HG02884 (cell line): ENCODE results near the gene B4GALT6.

Source experiments
- ATAC-seq: cut with Tn5 transposase; IDR thresholded peaks from one replicate; pipeline ENCODE4 v1.9.1; 2021; ENCODE audit warnings: mild to moderate bottlenecking, moderate library complexity; ENCODE audit not compliant: unreplicated experiment

Gene B4GALT6

GRCh38 chr18:31598021-31598805 is 86.2 kb downstream of the B4GALT6 start:
- no peak for ATAC-seq

- ATAC-seq = no peak
These were observed 88.1 kb downstream of the B4GALT6 start for GRCh38 chr18:31596081-31596872.

DNA sequence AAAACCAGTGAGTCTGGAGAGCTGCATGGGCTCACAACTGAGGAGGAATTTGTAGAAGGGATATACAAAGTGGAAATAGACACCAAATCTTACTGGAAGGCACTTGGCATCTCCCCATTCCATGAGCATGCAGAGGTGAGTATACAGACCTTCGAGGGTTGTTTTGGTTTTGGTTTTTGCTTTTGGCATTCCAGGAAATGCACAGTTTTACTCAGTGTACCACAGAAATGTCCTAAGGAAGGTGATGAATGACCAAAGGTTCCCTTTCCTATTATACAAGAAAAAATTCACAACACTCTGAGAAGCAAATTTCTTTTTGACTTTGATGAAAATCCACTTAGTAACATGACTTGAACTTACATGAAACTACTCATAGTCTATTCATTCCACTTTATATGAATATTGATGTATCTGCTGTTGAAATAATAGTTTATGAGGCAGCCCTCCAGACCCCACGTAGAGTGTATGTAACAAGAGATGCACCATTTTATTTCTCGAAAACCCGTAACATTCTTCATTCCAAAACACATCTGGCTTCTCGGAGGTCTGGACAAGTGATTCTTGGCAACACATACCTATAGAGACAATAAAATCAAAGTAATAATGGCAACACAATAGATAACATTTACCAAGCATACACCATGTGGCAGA is 89.1 kb downstream of the B4GALT6 start:
- ATAC-seq = no peak

DNA sequence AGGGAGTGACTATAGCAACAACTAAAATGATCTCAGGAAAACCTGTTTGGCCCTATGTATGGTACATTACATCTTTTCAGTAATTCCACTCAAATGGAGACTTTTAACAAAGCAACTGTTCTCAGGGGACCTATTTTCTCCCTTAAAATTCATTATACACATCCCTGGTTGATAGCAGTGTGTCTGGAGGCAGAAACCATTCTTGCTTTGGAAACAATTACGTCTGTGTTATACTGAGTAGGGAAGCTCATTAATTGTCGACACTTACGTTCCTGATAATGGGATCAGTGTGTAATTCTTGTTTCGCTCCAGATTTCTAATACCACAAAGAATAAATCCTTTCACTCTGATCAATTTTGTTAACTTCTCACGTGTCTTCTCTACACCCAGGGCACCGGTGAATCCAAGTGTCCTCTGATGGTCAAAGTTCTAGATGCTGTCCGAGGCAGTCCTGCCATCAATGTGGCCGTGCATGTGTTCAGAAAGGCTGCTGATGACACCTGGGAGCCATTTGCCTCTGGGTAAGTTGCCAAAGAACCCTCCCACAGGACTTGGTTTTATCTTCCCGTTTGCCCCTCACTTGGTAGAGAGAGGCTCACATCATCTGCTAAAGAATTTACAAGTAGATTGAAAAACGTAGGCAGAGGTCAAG is 91.7 kb downstream of the B4GALT6 start:
- no peak for ATAC-seq

- no peak for ATAC-seq
These were observed 92.8 kb downstream of the B4GALT6 start, which contains the start of gene TTR for GRCh38 chr18:31591628-31592027. TSS of gene TTR (plus strand) at chr18:31591877. CDS start at chr18:31591903, 26 bp downstream.

DNA sequence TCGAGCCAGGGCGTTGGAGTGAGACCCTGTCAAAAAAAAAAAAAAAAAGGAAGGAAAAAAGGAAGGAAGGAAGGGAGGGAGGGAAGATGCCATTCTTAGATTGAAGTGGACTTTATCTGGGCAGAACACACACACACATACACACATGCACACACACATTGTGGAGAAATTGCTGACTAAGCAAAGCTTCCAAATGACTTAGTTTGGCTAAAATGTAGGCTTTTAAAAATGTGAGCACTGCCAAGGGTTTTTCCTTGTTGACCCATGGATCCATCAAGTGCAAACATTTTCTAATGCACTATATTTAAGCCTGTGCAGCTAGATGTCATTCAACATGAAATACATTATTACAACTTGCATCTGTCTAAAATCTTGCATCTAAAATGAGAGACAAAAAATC is 93.3 kb downstream of the B4GALT6 start:
- ATAC-seq = no peak

- no peak for ATAC-seq
These were observed 93.8 kb downstream of the B4GALT6 start for GRCh38 chr18:31590570-31590969.

DNA sequence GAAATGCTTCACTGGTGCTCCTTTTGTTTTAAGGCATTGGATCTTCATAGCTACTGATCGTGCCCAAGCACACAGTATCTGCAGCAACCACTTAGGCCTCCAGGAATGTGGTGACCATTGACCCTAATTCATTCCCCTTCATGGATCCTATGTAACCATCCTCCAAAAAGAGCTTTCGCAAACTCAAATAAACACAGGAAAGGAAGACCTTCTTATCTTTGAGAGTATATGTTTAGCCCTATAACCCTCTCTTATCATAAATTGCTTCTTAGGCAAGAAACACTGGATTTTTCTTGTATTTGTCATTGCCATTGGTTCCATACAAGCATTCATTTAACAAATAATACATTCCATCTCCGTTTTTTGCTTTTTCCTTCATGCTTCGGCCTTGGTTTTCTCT is 96.9 kb downstream of the B4GALT6 start:
- ATAC-seq = no peak

DNA sequence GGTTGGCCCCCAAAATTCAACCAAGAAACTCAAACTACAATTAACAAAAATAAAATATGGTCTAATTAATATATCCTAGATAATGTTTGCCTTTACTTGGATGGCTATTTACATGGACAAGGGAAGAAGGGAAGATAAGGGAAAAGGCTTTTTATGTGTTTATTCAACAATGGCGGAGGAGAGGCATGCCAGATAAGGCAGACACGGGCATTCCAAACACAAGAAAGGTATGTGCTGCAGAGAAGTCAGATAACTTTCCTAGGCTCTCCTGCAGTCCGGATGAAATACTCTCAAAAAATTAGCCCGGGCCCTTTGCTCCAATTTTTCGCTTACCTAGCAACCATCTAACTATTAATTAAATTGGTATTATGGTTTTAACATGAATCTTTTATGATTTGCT is 97.8 kb downstream of the B4GALT6 start:
- no peak for ATAC-seq

GRCh38 chr18:31585991-31586390 is 98.4 kb downstream of the B4GALT6 start:
- ATAC-seq = no peak

- no peak for ATAC-seq
These were observed 101.1 kb downstream of the B4GALT6 start for GRCh38 chr18:31583185-31583854.

DNA sequence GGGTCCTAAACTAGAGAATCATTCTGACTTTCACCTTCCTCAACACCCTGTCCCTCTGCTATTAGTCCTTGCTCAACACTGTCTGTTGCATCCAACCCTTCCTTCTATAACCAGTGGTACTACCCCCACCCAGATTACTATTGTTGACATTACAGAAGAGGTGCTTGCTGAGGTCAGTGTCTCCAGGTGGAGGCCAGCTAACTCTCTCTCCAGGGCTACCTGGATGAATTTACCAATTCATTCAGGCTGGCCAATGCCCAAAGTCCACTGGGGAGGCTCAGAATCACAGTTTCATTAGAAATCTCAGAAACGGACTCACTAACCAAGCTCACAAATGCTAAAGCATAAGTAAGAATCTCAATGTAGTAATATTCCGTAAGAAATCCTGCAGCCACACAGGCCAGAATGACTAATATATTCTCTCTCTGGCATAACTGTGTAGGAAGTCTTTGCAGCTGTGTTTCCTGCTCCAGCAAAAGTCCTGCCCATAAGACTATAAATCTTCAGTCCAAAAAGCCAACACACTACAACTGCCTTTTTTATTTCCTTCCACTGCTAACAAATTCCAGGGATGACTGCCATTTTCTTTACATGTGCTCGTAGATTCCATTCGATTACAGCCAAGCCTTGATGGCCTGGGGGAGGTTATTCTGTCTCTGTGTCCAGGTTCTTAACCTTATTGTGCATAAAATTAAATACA is 102.7 kb downstream of the B4GALT6 start:
- ATAC-seq = no peak

DNA sequence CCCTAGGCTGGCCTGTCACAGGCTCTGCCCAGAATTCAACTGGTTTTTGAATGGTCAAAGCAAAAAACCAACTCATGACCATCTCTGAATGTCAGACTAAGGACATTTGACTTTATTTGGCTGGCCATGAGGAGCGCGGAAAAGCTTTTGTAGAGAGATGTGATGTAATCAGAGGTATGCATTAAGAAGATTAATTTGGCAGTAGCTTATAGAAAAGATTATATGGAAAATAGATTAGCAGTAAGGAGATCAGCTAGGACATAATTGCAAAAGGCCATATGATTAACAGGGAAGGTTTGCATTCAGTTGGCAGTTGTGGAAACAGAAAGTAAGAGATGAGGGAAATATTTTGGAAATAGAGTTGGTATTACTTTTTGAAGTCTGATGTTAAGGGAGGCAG is 105.0 kb downstream of the B4GALT6 start:
- ATAC-seq = no peak

GRCh38 chr18:31578126-31578525 is 106.3 kb downstream of the B4GALT6 start:
- no peak for ATAC-seq

DNA sequence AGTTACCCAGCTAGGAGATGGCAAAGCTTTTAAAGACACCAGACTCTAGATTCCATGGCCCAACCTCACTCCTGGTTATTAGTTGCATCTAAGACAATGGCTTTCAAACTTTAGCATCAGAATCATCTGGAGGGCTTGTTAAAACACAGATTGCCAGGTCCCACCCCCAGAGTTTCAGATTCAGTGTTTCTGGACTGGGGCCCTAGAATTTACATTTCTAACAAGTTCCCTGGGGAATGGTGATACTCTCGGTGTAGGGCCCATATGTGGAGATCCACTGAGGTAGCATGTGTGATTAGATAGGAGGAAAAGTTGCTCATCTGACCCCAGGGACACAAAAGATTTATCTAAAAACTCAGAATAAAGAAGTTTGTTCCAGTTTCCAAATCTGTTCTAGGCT is 107.2 kb downstream of the B4GALT6 start:
- no peak for ATAC-seq

DNA sequence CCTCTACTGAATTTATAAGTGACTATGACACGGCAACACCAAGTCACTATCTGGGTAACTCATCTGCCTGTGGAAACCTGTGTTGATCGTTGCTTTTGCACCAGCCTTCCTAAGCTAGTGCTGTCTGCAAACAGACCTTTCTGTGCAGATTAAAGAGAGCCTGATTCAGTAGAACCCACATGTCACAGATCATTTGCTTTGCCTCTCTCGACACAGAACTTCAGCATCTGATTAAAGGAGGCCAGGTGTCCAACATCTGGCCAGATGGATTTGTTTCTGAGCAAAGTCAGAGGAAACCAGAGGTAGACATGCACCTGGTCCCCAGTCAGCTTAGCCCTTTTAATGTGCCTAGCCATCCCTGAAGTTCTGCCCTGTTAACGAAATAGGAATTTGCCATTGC is 107.7 kb downstream of the B4GALT6 start:
- ATAC-seq = no peak

- no peak for ATAC-seq
These were observed 108.7 kb downstream of the B4GALT6 start for GRCh38 chr18:31575515-31576257.

DNA sequence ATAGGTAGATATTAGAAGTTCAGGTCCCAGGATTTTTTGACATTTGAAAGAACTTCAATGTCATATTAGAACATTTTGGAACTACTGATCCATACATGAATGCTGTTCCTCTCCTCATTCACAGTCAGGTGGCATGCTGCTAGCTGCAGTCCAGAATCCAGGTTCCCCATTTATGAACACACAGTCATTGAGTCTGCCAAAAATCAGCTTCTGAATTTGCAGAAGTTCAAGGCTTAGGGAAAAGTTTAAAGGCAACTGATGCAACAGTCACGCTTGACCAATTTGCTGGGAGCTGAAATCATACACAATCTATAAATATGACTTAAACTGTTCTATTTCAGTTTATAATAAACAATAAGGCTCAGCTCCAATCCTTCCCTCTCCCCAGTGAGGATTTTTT is 110.0 kb downstream of the B4GALT6 start:
- ATAC-seq = no peak
